ENCODE measurements around the gene EHD2. TPM values are rescaled to one million over a fixed set of nuclear protein-coding genes. Genes with fewer than 3 reads are reported as not detected.
"Not testable (repeated sequence)": the region's sequence is repeated elsewhere in the genome, so short reads cannot be mapped to it uniquely, and the experiment has no call there.

Gene EHD2
- total RNA-seq, 1 donor from 2014 or later: 268 TPM

DNA sequence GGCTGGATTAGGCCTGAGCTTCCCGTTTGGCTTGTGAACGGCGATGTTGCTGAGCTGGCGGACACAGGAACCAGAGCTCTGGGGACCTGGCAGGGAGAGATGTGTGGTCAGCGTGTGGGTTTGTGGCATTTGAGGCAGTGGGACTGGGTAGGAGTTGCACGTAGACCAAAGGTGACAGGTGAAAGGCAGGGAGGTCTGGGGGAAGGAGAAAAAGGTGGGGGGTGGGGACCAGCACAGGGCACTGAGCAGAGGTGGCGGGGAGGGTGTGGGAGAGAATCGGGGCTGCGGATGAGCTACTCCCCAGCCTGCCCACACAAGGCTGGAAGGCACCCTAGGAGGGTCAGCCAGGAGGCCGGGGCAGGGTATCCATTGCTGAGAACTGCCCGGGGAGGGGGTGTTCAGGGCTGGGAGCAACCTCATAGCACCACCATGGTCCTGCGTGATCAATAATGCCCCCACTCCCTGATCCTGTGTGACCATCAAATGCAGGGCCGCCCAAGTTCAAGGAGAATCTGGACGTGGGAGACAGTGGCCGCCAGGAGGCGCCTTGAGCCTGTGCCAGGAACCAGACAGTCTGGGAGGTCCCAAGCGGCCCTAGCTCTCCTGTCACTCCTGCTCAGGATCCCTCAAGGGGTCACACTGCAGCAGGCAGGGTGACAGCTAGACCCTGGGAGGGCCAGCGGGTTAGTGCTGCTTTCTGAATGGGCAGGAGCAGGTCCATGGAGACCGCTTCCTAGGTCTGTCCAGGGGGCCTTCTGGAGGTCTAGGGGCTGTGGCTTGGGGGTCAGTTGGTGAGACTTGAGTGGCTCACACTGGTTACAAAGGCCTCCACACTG lies 52.5 kb downstream of the EHD2 start:
- no peak for DNase-seq (ENCODE audit: extremely low read depth, low read depth, low spot score)

DNA sequence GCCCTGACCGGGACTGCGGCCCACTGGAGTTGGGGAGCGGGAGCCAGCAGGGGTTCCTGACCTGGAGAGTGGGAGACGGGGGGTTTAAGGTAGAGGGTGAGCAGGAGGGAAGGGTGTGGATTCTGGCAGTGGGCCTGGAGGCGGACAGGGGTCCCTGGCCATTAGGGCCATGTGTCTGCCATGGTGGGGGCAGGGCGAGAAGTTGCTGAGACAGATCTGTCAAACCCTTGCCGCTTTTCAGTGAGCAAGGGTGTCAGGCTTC lies 53.1 kb downstream of the EHD2 start:
- DNase-seq (ENCODE audit: extremely low read depth, low read depth, low spot score): no peak

GRCh38 chr19:47766670-47767069 lies 53.4 kb downstream of the EHD2 start:
- DNase-seq (ENCODE audit: extremely low read depth, low read depth, low spot score): no peak

- no peak for DNase-seq (ENCODE audit: extremely low read depth, low read depth, low spot score)
These were observed 54.1 kb downstream of the EHD2 start for GRCh38 chr19:47767349-47767748.

- no peak for DNase-seq (ENCODE audit: extremely low read depth, low read depth, low spot score)
These were observed 55.4 kb downstream of the EHD2 start for GRCh38 chr19:47768604-47769003.

- no peak for DNase-seq (ENCODE audit: extremely low read depth, low read depth, low spot score)
These were observed 56.3 kb downstream of the EHD2 start for GRCh38 chr19:47769534-47769933.

DNA sequence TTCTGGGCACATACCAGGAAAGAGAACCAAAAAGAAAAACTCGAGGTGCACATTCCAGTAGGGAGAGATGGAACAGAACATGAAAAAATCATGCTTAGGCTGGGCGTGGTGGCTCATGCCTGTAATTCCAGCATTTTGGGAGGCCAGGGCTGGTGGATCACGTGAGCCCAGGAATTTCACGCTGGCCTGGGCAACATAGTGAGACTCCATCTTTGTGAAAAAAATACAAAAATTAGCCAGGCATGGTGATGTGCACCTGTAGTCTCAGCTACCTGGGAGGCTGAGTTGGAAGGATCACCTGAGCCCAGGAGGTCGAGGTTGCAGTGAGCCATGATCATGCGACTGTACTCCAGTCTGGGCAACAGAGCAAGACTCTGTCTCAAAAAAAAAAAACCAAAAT lies 58.1 kb downstream of the EHD2 start:
- not testable (repeated sequence) for DNase-seq (ENCODE audit: extremely low read depth, low read depth, low spot score)

GRCh38 chr19:47776568-47776967 lies 63.3 kb downstream of the EHD2 start:
- no peak for DNase-seq (ENCODE audit: extremely low read depth, low read depth, low spot score)

DNA sequence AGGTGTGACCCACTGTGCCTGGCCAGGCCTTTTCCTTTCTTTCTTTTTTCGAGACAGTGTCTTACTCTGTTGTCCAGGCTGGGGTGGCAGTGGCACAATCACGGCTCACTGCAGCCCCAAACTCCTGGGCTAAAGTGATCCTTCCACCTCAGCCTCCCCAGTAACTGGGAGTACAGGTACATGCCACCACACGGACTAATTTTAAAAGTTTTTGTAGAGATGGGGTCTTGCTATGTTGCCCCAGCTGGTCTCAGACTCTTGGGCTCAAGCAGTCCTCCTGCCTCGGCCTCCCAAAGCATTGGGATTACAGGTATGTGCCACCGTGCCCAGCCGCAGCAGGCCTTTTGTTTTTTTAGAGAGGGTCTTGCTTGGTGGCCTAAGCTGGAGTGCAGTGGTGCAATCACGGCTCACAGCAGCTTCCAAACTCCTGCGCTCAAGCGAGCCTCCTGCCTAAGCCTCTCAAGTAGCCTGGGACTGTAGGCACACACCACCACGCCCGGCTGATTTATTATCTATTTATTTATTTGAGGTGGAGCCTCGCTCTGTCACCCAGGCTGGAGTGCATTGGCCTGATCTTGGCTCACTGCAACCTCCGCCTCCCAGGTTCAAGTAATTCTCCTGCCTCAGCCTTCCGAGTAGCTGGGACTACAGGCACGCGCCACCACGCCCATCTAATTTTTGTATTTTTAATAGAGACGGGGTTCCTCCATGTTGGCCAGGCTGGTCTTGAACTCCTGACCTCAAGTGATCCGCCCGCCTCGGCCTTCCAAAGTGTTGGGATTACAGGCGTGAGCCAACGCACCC lies 64.2 kb downstream of the EHD2 start:
- not testable (repeated sequence) for DNase-seq (ENCODE audit: extremely low read depth, low read depth, low spot score)

DNA sequence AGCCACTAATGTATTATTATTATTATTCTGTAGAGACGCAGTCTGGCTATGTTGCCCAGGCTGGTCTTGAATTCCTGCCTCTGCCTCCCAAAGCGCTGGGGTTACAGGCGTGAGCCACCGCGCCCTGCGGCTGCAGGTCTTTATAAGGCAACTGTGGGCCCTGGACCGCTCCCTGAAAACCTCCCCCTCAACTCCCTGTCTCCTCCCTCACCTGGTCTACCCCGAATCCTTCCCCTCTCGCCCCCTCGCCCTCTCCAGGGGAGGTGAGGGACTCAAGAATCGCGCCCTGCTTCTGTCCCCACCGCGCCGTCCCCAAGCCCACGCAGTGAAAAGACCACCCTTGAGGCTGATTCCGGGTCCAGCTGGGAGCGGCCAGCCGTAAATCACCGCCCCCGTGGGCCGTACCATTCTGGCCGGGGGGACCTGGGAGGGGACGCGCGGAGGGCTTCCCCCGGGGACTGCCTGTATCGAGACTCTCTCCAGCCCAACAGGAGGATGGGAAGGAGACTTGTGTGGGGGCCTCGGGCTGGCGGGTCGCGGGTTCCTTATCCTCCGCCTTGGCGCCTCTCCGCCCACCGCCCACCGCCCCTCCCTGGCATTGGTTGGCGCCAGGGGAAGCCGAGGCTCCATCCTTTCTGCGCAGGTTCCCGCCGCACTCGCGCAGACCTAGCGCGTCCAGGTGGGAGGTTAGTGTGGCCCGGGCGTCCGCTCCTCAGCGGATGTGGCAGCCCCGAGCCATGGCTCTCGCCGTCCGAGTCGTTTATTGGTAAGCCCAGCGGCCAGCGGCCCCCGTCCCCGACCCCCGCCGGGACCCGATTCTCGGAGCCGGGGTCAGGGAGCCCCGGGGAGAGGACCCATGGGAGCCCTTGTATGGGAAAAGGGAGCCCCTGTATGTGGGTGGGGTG lies 65.1 kb downstream of the EHD2 start, which contains the start of gene SELENOW:
SELENOW (plus strand) TSS at position 655 of the 905 bp plus-strand sequence; CDS start at position 738, 83 bp downstream.
- DNase-seq (ENCODE audit: extremely low read depth, low read depth, low spot score): no peak

GRCh38 chr19:47778954-47779351 lies 65.7 kb downstream of the EHD2 start:
- DNase-seq (ENCODE audit: extremely low read depth, low read depth, low spot score): no peak

DNA sequence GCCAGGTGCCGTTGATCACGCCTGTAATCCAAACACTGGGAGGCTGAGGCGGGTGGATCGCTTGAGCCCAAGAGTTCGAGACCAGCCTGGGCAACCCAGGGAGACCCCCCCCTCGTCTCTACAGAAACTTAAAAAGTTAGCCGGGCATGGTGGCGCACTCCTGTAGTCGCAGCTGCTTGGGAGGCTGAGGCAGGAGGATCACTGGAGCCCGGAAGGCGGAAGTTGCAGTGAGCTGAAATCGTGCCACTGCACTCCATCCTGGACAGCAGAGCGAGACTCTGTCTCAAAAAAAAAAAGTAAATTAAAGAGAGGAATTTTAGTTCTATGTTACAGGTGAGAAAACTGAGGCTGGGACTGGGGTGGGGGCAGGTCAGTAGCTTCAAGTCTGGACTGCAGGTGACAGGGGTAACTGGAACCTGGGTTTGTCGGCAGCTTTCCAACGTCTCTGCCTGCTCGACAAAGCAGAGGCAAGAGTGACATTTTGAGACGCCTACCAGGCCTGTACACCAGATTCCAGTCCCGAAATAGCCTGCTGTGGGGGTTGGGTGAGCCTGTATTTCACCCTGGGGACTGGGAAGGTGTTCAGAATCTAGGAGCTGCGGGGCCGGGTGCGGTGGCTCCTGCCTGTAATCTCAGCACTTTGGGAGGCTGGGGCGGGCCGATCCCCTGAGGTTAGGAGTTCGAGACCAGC lies 66.4 kb downstream of the EHD2 start:
- no peak for DNase-seq (ENCODE audit: extremely low read depth, low read depth, low spot score)

DNA sequence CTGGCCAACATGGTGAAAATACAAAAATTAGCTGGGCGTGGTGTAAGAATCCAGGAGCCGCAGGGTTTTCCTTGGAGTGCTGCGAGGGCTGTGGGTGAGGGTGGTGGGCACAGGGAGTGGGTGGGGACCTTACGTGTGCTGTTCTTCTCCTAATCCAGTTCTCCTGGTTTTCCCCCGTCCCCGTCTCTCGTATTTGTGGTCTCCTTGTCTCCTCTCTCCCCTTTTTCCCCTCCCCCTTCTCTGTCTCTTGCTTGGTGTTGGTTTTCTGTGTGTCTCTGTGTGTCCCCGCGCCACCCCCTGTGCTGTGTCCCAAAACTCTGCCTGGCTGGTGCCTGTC lies 67.0 kb downstream of the EHD2 start:
- no peak for DNase-seq (ENCODE audit: extremely low read depth, low read depth, low spot score)

DNA sequence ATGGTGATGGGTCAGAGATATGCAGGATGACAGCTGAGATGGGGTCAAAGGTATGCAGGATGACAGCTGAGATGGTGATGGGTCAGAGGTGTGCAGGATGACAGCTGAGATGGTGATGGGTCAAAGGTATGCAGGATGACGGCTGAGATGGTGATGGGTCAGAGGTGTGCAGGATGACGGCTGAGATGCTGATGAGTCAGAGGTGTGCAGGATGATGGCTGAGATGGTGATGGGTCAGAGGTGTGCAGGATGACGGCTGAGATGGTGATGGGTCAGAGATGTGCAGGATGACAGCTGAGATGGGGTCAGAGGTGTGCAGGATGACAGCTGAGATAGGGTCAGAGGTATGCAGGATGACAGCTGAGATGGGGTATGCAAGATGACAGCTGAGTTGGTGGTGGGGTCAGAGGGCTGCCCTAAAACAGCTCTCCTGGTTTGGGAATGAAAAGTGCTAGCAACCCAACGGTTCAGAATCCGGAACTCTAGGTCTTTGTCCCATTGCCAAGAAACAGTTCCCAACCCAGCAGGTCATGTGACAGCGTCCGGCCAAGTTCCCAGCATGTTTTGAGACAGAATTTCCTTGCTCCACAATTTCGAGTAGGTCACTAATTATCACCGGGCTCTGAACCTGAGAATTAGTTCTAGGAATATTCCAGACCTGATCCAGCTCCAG lies 68.5 kb downstream of the EHD2 start:
- DNase-seq (ENCODE audit: extremely low read depth, low read depth, low spot score): no peak

DNA sequence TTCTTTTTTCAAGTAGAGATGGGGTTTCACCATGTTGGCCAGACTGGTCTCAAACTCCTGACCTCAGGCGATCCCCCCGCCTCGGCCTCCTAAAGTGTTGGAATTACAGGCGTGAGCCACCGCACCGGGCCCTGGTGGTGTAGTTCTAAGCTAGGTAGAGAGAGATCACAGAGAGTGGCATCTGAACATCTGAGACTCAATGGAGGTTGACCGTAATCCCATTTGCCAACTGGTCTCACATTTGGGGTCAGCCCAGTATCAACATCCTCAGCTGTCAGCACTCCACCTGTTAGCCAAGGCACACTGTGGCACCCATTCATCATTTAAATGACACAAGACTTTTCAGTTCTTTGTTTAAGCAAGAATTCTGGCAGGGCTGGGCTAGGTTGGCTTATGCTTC lies 73.3 kb downstream of the EHD2 start:
- no peak for DNase-seq (ENCODE audit: extremely low read depth, low read depth, low spot score)

DNA sequence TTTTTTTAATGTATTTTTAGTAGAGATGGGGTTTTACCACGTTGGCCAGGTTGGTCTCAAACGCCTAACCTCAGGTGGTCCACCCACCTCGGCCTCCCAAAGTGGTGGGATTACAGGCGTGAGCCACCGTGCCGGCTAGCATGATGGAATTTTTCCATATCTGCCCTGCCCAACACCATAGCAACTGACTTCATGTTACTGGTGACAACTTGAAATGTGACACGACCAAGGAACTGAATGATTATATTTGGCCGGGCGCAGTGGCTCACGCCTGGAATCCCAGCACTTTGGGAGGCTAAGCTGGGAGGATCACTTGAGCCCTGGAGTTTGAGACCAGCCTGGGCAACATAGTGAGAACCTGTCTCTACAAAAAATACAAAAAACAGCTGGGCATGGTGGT lies 74.1 kb downstream of the EHD2 start:
- not testable (repeated sequence) for DNase-seq (ENCODE audit: extremely low read depth, low read depth, low spot score)

- not testable (repeated sequence) for DNase-seq (ENCODE audit: extremely low read depth, low read depth, low spot score)
These were observed 76.6 kb downstream of the EHD2 start for GRCh38 chr19:47789811-47790210.

DNA sequence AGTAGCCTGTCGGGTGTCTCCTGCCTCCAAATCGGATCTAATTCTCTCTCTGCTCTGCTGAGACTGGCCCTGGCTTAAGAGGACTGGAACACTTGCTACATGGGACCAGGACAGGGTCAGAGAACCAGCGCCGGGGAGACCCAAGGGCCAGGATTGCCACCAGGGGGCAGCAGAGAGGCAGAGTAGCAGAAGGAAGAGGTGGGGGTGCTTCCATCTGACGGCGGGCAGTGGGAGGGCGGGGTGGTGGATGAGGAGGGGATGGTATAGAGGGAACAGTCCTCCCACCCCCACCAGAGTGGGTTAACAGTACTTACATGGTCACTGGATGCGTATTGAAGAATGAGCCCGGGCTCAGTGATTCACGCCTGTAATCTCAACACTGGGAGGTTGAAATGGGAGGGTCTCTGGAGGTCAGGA lies 77.2 kb downstream of the EHD2 start:
- no peak for DNase-seq (ENCODE audit: extremely low read depth, low read depth, low spot score)

GRCh38 chr19:47792616-47793015 lies 79.4 kb downstream of the EHD2 start:
- no peak for DNase-seq (ENCODE audit: extremely low read depth, low read depth, low spot score)
